WERI-Rb-1 (cell line): ENCODE results near the gene TRABD2B.
A peak's percentile ranks its signal among the peaks of the same experiment; 100 is the strongest.

Source experiments
- DNase-seq: peaks from one replicate; pipeline ENCODE4 v3.0.0-alpha.2; 2020
- H3K27ac ChIP-seq: fragments of 250-450 bp; sonication (Bioruptor Pico); 2 replicates; pipeline ENCODE4 v1.5.1; 2020; ENCODE audit warnings: mild to moderate bottlenecking, moderate library complexity
- H3K27me3 ChIP-seq: fragments of 250-450 bp; sonication (Bioruptor Pico); 2 replicates; pipeline ENCODE4 v1.5.1; 2021; ENCODE audit warnings: mild to moderate bottlenecking, low read depth, moderate library complexity; ENCODE audit not compliant: insufficient read depth, severe bottlenecking
- H3K36me3 ChIP-seq: fragments of 250-450 bp; sonication (Bioruptor Pico); 2 replicates; pipeline ENCODE4 v1.5.1; 2020; ENCODE audit warnings: mild to moderate bottlenecking, moderate library complexity
- H3K4me3 ChIP-seq: 2 replicates; pipeline ENCODE4 v1.5.1; 2011; ENCODE audit warnings: low read depth, mild to moderate bottlenecking, control low read depth, low read length
- H3K9me3 ChIP-seq: fragments of 250-450 bp; sonication (Bioruptor Pico); 2 replicates; pipeline ENCODE4 v1.5.1; 2021; ENCODE audit warnings: mild to moderate bottlenecking, moderate library complexity; ENCODE audit not compliant: severe bottlenecking
- TF ChIP-seq, protein P1 (sequence below): IDR thresholded peaks from 2 replicates; pipeline ENCODE4 v1.5.1; 2011; ENCODE audit warnings: low read depth, mild to moderate bottlenecking, control low read depth, inconsistent platforms, low read length

The TRABD2B gene

DNA sequence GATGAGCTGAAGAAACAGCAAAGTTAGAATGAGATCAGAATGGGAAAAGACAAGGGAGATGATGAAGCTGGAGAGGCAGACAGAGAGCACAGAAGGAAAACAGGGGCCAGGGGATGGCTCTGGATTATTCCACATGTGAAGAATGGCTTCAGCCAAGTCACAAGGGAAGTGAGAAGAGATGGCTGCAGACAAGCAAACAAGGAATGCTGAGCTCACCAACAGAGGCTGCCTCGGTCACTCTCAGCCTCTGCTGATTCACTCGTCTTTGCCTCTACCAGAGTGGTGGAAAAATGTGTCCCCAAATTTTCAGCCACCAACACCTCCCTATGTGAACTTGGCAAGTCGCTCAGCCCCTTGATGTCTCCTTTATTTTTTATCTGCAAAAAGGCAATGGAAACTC is 46.7 kb downstream of the TRABD2B start:
- TF ChIP-seq, protein P1, sequence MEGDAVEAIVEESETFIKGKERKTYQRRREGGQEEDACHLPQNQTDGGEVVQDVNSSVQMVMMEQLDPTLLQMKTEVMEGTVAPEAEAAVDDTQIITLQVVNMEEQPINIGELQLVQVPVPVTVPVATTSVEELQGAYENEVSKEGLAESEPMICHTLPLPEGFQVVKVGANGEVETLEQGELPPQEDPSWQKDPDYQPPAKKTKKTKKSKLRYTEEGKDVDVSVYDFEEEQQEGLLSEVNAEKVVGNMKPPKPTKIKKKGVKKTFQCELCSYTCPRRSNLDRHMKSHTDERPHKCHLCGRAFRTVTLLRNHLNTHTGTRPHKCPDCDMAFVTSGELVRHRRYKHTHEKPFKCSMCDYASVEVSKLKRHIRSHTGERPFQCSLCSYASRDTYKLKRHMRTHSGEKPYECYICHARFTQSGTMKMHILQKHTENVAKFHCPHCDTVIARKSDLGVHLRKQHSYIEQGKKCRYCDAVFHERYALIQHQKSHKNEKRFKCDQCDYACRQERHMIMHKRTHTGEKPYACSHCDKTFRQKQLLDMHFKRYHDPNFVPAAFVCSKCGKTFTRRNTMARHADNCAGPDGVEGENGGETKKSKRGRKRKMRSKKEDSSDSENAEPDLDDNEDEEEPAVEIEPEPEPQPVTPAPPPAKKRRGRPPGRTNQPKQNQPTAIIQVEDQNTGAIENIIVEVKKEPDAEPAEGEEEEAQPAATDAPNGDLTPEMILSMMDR = no peak
- H3K4me3 ChIP-seq = no peak overlapping the region
- no peak for DNase-seq
- H3K9me3 ChIP-seq = no peaks in the 10 kb centered on the region
- H3K36me3 ChIP-seq = no peaks in the 10 kb centered on the region
- H3K27ac ChIP-seq = no peak overlapping the region
- no peaks in the 10 kb centered on the region for H3K27me3 ChIP-seq

DNA sequence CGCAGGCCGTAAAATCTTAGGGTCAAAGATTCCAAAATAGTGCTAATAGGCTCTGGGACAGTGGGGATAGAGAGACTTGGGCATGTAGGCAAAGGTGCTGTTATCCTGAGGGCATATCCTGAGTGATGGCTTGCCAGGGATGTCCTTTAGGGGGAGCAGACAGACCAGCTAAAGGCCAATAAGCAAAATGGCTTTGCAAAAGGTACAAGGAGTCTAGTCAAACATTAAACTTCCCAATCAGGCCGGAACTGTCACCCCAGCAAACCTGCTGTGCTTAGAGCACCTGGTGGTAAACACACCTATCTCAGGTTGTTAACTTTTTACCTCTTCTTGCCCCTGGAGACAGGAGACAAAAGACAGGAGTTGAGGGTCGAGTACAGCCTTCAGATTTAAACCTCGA is 49.1 kb downstream of the TRABD2B start:
- no peaks in the 10 kb centered on the region for H3K27me3 ChIP-seq
- H3K9me3 ChIP-seq = no peaks in the 10 kb centered on the region
- TF ChIP-seq, protein P1 = peak; percentile 74
- no peak overlapping the region for H3K4me3 ChIP-seq
- no peaks in the 10 kb centered on the region for H3K36me3 ChIP-seq
- peak; percentile 46 for DNase-seq
- no peak overlapping the region for H3K27ac ChIP-seq

DNA sequence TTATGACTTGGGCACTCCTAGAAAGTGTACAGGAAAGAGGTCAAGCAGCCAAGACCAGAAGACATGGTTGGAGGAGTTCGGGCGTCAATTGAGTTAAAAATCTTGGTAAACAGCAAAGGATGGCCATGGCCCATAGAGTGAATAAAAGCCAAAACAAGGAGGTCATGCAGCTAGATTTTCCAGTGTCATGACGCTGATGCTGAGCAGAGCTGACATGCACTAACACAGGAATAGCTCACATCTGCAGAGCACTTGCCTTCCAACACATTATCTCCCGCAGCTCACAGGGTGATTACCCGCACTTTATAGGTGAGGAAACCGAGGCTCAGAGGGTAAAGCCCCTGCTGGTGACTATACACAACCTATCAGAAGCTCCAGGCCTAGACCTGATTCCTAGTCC is 49.7 kb downstream of the TRABD2B start:
- no peak for DNase-seq
- Histone ChIP-seq H3K9me3 (no peaks in the 10 kb centered on the region), H3K27ac (no peak overlapping the region), H3K27me3 (no peaks in the 10 kb centered on the region), H3K36me3 (no peaks in the 10 kb centered on the region), H3K4me3 (no peak overlapping the region)
- TF ChIP-seq, protein P1 = no peak

DNA sequence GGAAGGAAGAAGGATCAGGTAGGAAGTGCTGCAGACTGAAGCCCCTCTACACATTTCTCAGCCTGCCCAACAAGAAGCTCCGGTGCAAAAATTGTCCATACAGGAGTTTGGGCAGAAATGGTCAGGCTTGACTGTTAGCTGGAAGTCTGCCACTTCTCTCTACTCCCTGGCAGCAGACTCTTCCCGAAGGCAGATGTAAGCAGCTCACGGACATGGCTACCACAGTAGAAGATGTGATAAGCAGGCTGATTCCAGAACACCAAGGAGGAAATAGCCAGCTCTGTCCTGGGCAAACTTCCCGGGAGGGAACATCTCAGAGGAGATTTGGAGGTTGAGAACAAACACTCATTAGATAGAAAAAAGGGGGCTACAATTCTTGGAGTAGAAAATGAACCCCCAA is 52.6 kb downstream of the TRABD2B start:
- Histone ChIP-seq H3K4me3 (no peak overlapping the region), H3K27me3 (no peaks in the 10 kb centered on the region), H3K36me3 (no peaks in the 10 kb centered on the region), H3K27ac (no peak overlapping the region), H3K9me3 (no peaks in the 10 kb centered on the region)
- TF ChIP-seq, protein P1 = no peak
- no peak for DNase-seq

DNA sequence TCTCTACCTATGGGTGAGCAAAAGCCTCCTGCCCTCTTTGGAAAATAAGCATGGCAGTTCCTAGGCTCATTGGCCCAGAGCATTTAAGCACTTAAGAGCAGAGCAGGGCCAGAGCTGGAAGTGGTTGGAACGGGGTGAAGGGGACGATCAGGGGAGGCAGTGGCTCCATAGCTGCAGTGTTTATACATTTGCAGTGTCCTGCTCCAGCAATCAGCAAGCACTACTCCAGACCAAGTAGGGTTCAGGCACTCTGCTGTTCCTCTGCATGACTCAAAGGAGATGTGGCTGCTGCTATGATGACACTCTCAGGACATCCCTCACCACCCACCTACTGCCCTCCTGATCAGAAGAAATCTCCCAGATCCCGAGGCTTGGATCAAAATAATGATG is 55.0 kb downstream of the TRABD2B start:
- DNase-seq = no peak
- H3K36me3 ChIP-seq = no peaks in the 10 kb centered on the region
- H3K27me3 ChIP-seq = no peaks in the 10 kb centered on the region
- H3K9me3 ChIP-seq = no peaks in the 10 kb centered on the region
- no peak overlapping the region for H3K27ac ChIP-seq
- TF ChIP-seq, protein P1 = no peak
- no peak overlapping the region for H3K4me3 ChIP-seq

DNA sequence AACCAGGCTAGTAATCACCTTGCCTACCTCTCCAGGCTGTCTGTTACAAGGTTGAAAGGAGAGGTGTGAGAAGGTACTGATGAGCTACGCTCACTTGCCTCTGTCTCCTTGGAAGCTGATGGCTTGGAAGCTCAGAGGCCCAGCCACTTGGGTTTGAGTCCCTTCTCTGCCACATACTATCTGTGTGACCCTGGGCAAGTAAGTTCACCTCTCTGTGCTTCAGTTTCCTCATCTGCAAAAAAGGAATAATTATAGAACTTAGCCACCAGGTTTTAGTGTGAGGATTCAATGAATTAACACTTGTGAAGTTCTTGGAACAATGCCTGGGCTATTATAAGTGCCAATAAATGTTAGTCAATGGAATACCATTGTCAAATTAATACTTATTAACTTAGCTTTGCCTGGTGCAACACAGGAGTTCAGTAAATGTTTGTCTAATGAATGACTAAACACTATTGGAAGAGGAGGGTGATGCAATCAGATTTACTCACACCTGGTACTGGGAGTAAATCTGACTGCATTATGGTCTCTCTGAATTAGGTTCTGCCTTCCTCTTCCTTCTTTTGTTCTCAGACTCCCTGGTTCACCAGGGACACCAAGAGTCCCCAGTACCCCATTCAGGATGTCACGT is 55.5 kb downstream of the TRABD2B start:
- Histone ChIP-seq H3K27me3 (no peaks in the 10 kb centered on the region), H3K4me3 (no peak overlapping the region), H3K36me3 (no peaks in the 10 kb centered on the region), H3K27ac (no peak overlapping the region), H3K9me3 (no peaks in the 10 kb centered on the region)
- TF ChIP-seq, protein P1 = no peak
- no peak for DNase-seq
